Purkinje cell (primary cell): Measurements from ENCODE around the gene SEMA4B. TPM values are rescaled to one million over a fixed set of nuclear protein-coding genes. Genes with fewer than 3 reads are reported as not detected.

Experiments
- polyA plus RNA-seq: library from polyadenylated mRNA; unstranded; fragments of >200 nt; fragmentation: Nextera tagmentation; gene quantifications from 2 replicates; pipeline ENCODE4 v1.2.1, GENCODE V29; 2014

The SEMA4B gene, protein sequence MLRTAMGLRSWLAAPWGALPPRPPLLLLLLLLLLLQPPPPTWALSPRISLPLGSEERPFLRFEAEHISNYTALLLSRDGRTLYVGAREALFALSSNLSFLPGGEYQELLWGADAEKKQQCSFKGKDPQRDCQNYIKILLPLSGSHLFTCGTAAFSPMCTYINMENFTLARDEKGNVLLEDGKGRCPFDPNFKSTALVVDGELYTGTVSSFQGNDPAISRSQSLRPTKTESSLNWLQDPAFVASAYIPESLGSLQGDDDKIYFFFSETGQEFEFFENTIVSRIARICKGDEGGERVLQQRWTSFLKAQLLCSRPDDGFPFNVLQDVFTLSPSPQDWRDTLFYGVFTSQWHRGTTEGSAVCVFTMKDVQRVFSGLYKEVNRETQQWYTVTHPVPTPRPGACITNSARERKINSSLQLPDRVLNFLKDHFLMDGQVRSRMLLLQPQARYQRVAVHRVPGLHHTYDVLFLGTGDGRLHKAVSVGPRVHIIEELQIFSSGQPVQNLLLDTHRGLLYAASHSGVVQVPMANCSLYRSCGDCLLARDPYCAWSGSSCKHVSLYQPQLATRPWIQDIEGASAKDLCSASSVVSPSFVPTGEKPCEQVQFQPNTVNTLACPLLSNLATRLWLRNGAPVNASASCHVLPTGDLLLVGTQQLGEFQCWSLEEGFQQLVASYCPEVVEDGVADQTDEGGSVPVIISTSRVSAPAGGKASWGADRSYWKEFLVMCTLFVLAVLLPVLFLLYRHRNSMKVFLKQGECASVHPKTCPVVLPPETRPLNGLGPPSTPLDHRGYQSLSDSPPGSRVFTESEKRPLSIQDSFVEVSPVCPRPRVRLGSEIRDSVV
- polyA plus RNA-seq = 0.69 and 1.6 TPM in 2 replicates

DNA sequence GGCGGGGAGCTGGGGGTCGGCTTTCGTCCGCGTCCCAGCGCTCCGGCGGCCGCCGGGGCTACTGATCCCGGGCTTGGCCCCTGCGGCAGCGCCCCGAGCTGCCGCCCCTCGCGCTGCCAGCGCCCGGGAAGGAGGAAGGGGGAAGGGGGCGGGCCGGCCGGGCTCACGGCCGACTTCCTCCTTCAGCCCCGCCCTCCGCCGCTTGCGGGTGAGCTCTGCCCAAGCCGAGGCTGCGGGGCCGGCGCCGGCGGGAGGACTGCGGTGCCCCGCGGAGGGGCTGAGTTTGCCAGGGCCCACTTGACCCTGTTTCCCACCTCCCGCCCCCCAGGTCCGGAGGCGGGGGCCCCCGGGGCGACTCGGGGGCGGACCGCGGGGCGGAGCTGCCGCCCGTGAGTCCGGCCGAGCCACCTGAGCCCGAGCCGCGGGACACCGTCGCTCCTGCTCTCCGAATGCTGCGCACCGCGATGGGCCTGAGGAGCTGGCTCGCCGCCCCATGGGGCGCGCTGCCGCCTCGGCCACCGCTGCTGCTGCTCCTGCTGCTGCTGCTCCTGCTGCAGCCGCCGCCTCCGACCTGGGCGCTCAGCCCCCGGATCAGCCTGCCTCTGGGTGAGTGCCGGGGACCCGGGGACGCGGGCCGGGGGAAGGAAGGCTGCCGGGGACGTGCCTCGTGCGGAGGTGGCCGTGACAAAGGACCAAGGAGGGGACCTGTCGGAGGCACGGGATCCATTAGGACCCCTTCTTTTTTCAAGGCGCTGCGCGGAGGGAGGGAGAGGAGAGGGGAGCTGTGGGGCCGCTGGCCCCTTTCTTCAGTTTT lies at the start of gene SEMA4B:
SEMA4B (plus strand) TSS at position 201 of the 814 bp plus-strand sequence; CDS start at position 450, 249 bp downstream.

DNA sequence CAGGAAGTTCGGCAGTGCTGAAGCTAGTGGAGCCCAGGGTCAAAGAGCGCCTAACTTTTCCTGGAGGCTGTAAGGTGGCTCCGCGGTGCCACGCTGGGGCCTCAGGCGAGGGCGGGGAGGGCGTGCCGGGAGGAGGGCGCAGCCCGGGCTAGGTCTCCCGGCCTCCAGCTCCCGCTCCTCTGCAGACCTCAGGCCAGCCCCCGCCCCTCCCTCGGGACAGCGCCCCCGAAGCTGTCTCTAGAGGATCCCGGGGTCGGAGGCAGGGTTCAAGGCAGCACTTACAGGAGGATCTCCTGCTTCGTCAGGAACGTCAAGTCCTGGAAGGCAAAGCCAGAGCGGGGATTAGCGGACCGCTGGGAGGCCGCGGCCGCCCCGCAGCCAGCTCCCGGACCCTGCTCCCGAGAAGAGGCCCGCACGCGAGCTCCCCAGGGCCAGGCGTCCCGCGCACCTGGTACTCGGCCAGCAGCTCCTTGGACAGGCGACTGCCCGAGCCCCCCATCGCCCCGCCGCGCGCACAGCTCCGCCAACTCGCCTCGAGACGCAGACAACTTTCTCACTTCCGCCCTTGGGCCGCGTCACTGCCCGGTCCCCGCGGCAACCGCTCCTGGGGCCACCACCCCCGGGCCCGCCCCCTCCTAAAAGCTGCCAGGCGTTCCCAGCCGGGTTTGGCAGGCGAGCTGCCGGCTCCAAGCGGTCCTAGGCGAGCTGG lies 32.4 kb downstream of the SEMA4B start, which contains the start of gene CIB1:
CIB1 (minus strand) TSS at position 555 of the 709 bp plus-strand sequence; CDS start at position 499, 56 bp downstream.

DNA sequence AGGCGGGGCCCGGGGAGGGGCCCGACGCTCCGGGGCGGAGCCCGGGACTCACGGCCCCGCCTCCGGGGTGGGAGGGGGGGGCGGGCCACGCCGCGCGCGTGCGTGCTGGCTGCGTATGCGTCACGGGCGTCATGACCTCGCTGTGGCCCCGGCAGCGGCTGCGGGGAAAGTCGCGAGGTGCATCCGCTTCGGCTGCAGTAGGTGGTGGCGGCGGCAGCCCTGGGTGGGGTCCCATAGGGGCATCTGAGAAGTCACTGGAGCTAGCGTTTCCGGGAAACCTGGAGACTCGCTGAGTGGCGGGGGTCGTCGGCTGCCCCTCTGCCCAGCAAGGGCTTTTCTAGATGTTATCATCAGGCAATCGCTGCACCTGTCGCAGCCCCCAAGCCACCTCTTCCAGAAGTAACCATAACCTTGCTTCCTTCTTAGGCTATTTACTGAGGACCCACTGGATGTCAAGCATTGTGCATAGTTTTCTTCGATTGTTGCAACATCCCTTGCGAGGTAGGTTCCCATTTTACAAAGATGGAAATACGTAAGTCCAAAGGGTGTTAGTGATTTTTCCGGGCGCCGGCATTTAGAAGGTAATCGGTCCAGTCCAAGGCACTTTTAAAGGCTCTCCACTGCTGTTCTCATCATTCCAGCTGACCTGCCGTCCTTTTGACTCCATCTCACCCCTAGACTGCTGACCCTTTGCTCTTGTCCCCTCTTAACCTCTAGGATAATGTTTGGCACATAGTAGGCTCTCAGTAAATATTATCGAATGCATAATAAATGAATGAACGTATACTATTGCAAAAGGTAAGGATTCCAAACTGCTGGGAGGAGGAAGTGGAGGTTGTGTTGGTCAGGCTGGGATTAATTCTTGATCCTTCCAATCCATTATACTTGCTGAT lies 33.2 kb downstream of the SEMA4B start, which contains the start of gene GDPGP1:
GDPGP1 (plus strand) TSS at position 114 of the 893 bp plus-strand sequence. CDS start 6,700 bp downstream, outside the sequence.

DNA sequence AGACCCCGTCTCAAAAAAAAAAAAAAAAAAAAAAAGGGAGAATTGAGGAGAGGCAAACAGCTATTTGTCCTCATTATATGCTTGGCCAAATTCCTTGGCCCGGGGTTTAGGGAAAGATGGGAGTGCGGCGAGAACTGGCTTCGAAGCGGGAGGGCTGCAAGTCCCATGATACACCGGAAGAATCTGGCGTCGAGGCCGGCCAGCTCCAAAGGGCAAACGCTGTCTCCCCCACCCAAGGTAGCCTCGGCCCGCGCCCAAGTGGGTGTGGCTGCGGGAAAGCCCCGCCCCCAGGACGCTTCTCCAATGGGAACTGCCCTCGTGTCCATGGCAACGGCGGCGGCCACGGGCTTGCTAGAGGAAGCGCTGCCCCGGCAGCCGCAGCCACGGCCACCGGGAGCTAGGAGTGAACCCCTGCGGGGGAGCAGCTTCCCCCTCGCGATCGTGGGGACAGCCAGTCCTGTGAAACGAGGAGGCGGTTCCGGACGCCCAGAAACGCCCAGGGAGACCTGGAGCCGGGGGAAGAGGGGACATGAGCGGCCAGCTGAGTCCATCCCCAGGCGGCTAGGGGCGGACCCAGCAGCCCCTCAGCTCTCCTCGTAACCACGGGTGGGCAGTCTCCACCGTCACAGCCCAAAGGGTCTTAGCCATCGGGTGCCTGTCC lies 48.2 kb downstream of the SEMA4B start, which contains the start of gene TTLL13:
TTLL13 (plus strand) TSS at position 354 of the 661 bp plus-strand sequence. CDS start 1,075 bp downstream, outside the sequence.

DNA sequence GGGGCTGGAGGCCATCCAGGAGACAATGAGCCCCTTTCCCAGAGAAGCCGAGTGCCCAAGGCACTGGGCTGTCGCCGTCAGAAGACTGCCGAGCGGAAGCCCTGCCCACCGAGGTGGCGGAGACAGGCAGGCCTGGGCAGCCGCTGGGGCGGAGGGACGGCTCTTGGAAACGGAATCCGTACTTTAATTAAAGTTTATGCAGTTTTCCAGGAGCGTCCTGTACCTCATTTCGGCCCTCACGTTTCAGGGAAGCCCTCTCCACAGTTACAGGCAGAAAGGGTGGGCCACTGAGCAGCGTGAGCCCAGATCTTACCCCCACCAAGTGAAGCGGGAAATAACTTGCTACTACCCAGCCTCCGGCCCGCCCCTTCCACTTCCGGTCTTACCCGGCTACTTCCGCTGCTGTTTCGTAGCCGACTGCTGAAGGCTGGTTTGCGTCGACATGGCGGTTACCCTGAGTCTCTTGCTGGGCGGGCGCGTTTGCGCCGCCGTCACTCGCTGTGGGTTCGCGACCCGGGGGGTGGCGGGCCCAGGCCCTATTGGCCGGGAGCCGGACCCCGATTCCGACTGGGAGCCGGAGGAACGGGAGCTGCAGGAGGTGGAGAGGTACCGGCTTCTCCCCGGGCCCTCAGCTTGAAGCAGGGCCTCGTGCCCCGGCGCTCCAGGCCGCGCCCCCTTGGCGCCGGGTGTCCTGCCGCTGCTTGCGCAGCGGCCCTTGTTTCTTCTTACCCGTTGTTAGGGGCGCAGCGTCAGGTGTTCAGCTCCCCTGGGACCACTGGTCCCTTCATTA lies 64.3 kb downstream of the SEMA4B start, which contains the start of gene NGRN:
NGRN (plus strand) TSS at position 402 of the 790 bp plus-strand sequence; CDS start at position 443, 41 bp downstream.

Other genes starting within 250 kb of the SEMA4B start
- 1.0 TPM in 1 of 2 replicates, not detected in the other for gene ZNF710, start 200.0 kb upstream of the SEMA4B start, polyA plus RNA-seq
- 0.57 and 1.9 TPM in 2 replicates for gene IDH2, start 98.9 kb upstream of the SEMA4B start, polyA plus RNA-seq
- gene CIB1, start 32.6 kb downstream of the SEMA4B start, polyA plus RNA-seq = 6.4 and 7.2 TPM in 2 replicates
- 2.6 and 3.0 TPM in 2 replicates for gene GDPGP1, start 32.9 kb downstream of the SEMA4B start, polyA plus RNA-seq
- 0.31 and 0.79 TPM in 2 replicates for gene TTLL13, start 48.2 kb downstream of the SEMA4B start, polyA plus RNA-seq
- gene NGRN, start 64.3 kb downstream of the SEMA4B start, polyA plus RNA-seq = 12.9 and 37.6 TPM in 2 replicates
- 2.7 TPM in 1 of 2 replicates, not detected in the other for gene ZNF774, start 151.0 kb downstream of the SEMA4B start, polyA plus RNA-seq
- gene IQGAP1, start 186.9 kb downstream of the SEMA4B start, polyA plus RNA-seq = 2.3 and 14.1 TPM in 2 replicates